B cell (primary cell): Measurements from ENCODE around the gene TANC1. TPM values are rescaled to one million over a fixed set of nuclear protein-coding genes. Genes with fewer than 3 reads are reported as not detected.

Experiments used
- ATAC-seq: fragments of 200-7000 bp; cut with Tn5 transposase; one replicate; pipeline ENCODE4 v1.10.0; 2021; ENCODE audit warnings: low read depth, mild to moderate bottlenecking, moderate number of reproducible peaks, moderate library complexity
- CTCF ChIA-PET: fragments of 350-600 bp; sonication (Branson Sonifier 250); formaldehyde crosslinking; loops from one replicate; lab custom pipeline; 2021; ENCODE audit warnings: antibody characterized with exemption, inconsistent platforms; lab: Charles Lee
- POLR2A ChIA-PET: fragments of 350-600 bp; sonication (Branson Sonifier 250); formaldehyde crosslinking; loops from one replicate; lab custom pipeline; 2021; ENCODE audit warnings: antibody characterized with exemption; lab: Charles Lee
- DNase-seq: peaks from one replicate; pipeline ENCODE4 v3.0.0; 2013
- H2AFZ ChIP-seq: 2 replicates; pipeline ENCODE4 v1.6.1; 2012; ENCODE audit warnings: mild to moderate bottlenecking, low read depth, low read length; ENCODE audit not compliant: insufficient read depth, poor library complexity, severe bottlenecking
- H3K27ac ChIP-seq, 2 donors: 1 replicate in 1 of 2; 2 replicates in 1 of 2; pipeline ENCODE4 v1.5.1; 2012 to 2013; ENCODE audit warnings: low read length in 2 of 2, mild to moderate bottlenecking in 2 of 2, moderate library complexity in 1 of 2
- H3K27me3 ChIP-seq, 4 experiments: fragments of 200-600 bp in 1 of 4; sonication (generic) in 1 of 4; replicated peaks in 1 of 4; 1 replicate in 2 of 4; 2 replicates in 2 of 4; pipeline versions ENCODE4 v1.6.1 to v1.7.0; 2013 to 2016; ENCODE audit warnings: low read length in 3 of 4, mild to moderate bottlenecking in 2 of 4, mixed read lengths in 1 of 4, moderate library complexity in 1 of 4; ENCODE audit not compliant: insufficient read depth in 4 of 4, control insufficient read depth in 3 of 4; ENCODE audit errors: control extremely low read depth in 1 of 4
- H3K36me3 ChIP-seq, 2 experiments: replicated peaks in 1 of 2; 1 replicate in 1 of 2; 2 replicates in 1 of 2; pipeline versions ENCODE4 v1.6.1 to v1.7.1; 2013; ENCODE audit warnings: low read length in 1 of 2; ENCODE audit not compliant: insufficient read depth in 2 of 2, control insufficient read depth in 1 of 2; ENCODE audit errors: control extremely low read depth in 1 of 2, extremely low read depth in 1 of 2
- H3K4me1 ChIP-seq, 2 donors: fragments of 200-600 bp in 1 of 2; sonication (generic) in 1 of 2; 1 replicate in 1 of 2; 2 replicates in 1 of 2; pipeline versions ENCODE4 v1.5.1 to v1.6.1; 2013 to 2017; ENCODE audit warnings: low read length in 2 of 2; ENCODE audit not compliant: control insufficient read depth in 2 of 2, insufficient read depth in 2 of 2
- H3K4me2 ChIP-seq: replicated peaks from 2 replicates; pipeline ENCODE3; 2012; ENCODE audit warnings: mild to moderate bottlenecking, low read depth, low read length; ENCODE audit not compliant: poor library complexity, severe bottlenecking
- H3K4me3 ChIP-seq, 5 experiments: fragments of 200-600 bp in 1 of 5; sonication (generic) in 1 of 5; 1 replicate in 3 of 5; 2 replicates in 2 of 5; pipeline versions ENCODE4 v1.5.1 to v1.7.0; 2011 to 2016; ENCODE audit warnings: low read length in 4 of 5, mild to moderate bottlenecking in 4 of 5, low read depth in 2 of 5, control low read depth in 1 of 5, moderate library complexity in 1 of 5; ENCODE audit not compliant: insufficient read depth in 1 of 5; ENCODE audit errors: control extremely low read depth in 1 of 5, extremely low read depth in 1 of 5
- H3K79me2 ChIP-seq: fragments of 200-600 bp; sonication (generic); one replicate; pipeline ENCODE4 v1.6.0; 2016; ENCODE audit warnings: low read length; ENCODE audit not compliant: control insufficient read depth, insufficient read depth
- H3K9ac ChIP-seq: fragments of 200-600 bp; sonication (generic); 2 replicates; pipeline ENCODE4 v1.6.1; 2017; ENCODE audit warnings: mild to moderate bottlenecking, low read length, moderate library complexity
- H3K9me3 ChIP-seq, 3 donors: one replicate each; pipeline versions ENCODE4 v1.6.1 to v1.7.1; 2013; ENCODE audit warnings: low read length in 2 of 3; ENCODE audit not compliant: control insufficient read depth in 2 of 3, insufficient read depth in 1 of 3; ENCODE audit errors: control extremely low read depth in 1 of 3
- H4K20me1 ChIP-seq: 2 replicates; pipeline ENCODE4 v1.6.0; 2012; ENCODE audit warnings: mild to moderate bottlenecking, low read length; ENCODE audit not compliant: insufficient read depth, control insufficient read depth, poor library complexity, severe bottlenecking
- H3K27ac Mint-ChIP-seq: one replicate; pipeline ENCODE4 v1.8.0; 2021; ENCODE audit warnings: mixed read lengths
- H3K27me3 Mint-ChIP-seq: one replicate; pipeline ENCODE4 v1.8.0; 2021; ENCODE audit warnings: mixed read lengths
- H3K4me1 Mint-ChIP-seq: one replicate; pipeline ENCODE4 v1.8.0; 2021; ENCODE audit warnings: mixed read lengths
- H3K4me3 Mint-ChIP-seq: one replicate; pipeline ENCODE4 v1.8.0; 2021; ENCODE audit warnings: mixed read lengths
- H3K9me3 Mint-ChIP-seq: one replicate; pipeline ENCODE4 v1.8.0; 2022; ENCODE audit warnings: mixed read lengths; ENCODE audit not compliant: insufficient read depth
- EZH2 ChIP-seq: IDR thresholded peaks from 2 replicates; pipeline ENCODE4 v1.6.1; 2012; ENCODE audit warnings: borderline replicate concordance, low read depth, mild to moderate bottlenecking, moderate library complexity, low read length; ENCODE audit not compliant: insufficient read depth, poor library complexity, severe bottlenecking
- WGBS: methylation state at CpG from one replicate; pipeline ENCODE4 v1.1.5; 2013; ENCODE audit warnings: missing lambda C conversion rate; ENCODE audit not compliant: insufficient coverage; 5-methylcytosine and 5-hydroxymethylcytosine counted together
- intact Hi-C: fragments of 100-400 bp; cut with micrococcal nuclease; formaldehyde crosslinking; loops from one replicate; pipeline ENCODE4 v1.10.0; 2022
- polyA plus RNA-seq: library from polyadenylated mRNA; depleted of rRNA; stranded (reverse); fragments of >200 nt; gene quantifications from 2 replicates; pipeline ENCODE4 v1.2.3, GENCODE V29; 2012
- total RNA-seq, 2 donors: library from RNA; stranded (reverse); fragments of 120-200 nt in 1 of 2; gene quantifications; 1 replicate in 1 of 2; 2 replicates in 1 of 2; pipeline versions ENCODE4 v1.2.3 to v1.2.4, GENCODE V29; 2013 to 2022
- TF ChIP-seq, protein P1 (sequence below): fragments of 200-600 bp; IDR thresholded peaks from one replicate; pipeline ENCODE4 v1.8.0; 2022; ENCODE audit warnings: antibody characterized with exemption, mild to moderate bottlenecking

Gene TANC1
- total and polyA plus RNA-seq, 2 donors (not counting 1 experiment from before 2014, with no cell fraction given): 0.13 TPM; not detected in 1

DNA sequence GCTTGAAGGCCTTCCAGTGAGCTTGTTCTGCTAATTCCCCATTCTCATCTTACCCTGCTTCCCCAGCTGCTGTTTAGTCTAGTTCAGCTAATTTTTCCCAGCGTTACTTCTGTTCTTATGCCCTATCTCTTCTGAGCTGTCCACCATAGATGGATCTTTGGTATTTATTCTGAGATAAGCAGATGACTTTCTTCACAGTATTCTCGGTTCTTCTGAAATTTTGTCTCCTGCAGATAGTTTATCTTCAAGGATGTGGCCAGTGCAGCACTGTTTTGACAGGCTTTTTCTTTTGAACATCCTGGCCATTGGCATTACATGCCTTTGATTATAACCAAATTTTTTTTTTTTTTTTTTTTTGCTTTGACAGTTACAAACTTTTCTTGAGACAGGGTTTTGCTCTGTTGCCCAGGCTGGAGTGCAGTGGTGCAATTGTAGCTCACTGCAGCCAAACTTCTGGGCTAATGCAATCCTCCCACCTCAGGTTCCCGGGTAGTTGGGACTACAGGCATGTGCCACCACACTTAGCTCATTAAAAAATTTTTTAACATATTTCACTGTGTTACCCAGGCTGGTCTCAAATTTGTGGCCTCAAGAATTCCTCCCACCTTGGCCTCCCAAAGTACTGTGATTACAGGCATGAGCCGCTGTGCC lies 183.8 kb downstream of the TANC1 start:
- Histone ChIP-seq H3K4me3 (no peak overlapping the region), H3K36me3 (no peaks in the 10 kb centered on the region), H4K20me1 (no peaks in the 10 kb centered on the region), H3K27me3 (peaks cover 0 to 6% (median under 1%) of the 10 kb centered on the region in 4 experiments), H3K4me1 (no peaks in the 10 kb centered on the region), H3K79me2 (no peaks in the 10 kb centered on the region), H3K9ac (no peak overlapping the region), H3K4me2 (no peak overlapping the region), H2AFZ (no peak overlapping the region), H3K27ac (no peak overlapping the region), H3K9me3 (no peaks in the 10 kb centered on the region)
- Mint-ChIP-seq H3K27me3 (peaks cover 20% of the 10 kb centered on the region), H3K27ac (no peak overlapping the region), H3K9me3 (no peaks in the 10 kb centered on the region), H3K4me1 (no peaks in the 10 kb centered on the region), H3K4me3 (no peak overlapping the region)
- DNase-seq: no peak
- WGBS: 100% methylated on average over 1 of the region's 4 CpGs
- intact Hi-C loops: no loop called here
- TF ChIP-seq, protein P1, sequence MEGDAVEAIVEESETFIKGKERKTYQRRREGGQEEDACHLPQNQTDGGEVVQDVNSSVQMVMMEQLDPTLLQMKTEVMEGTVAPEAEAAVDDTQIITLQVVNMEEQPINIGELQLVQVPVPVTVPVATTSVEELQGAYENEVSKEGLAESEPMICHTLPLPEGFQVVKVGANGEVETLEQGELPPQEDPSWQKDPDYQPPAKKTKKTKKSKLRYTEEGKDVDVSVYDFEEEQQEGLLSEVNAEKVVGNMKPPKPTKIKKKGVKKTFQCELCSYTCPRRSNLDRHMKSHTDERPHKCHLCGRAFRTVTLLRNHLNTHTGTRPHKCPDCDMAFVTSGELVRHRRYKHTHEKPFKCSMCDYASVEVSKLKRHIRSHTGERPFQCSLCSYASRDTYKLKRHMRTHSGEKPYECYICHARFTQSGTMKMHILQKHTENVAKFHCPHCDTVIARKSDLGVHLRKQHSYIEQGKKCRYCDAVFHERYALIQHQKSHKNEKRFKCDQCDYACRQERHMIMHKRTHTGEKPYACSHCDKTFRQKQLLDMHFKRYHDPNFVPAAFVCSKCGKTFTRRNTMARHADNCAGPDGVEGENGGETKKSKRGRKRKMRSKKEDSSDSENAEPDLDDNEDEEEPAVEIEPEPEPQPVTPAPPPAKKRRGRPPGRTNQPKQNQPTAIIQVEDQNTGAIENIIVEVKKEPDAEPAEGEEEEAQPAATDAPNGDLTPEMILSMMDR: no peak
- TF ChIP-seq EZH2: no peak
- no peak for ATAC-seq
- CTCF ChIA-PET: no interaction called here
- POLR2A ChIA-PET: no interaction called here

DNA sequence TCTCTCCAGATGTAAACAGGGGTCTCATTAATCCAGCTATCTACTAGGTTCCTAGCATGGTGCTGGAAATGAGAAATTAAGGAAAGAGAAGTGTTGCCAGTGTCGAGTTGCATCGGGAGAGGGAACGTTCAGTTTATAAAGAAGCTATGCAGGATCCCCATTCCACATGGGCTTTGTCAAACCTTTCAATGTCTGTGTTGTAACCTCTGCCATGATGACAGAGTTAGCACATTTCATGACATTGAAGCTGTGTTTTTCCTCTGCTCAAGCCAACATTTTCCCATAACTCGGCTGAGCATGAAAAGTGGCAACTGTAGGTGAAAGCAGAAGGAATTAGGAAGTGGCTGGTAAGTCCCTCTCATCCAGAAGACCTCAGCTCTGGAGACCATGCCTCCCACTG lies 184.6 kb downstream of the TANC1 start:
- H3K4me2 ChIP-seq: no peak overlapping the region
- Mint-ChIP-seq H3K9me3 (no peaks in the 10 kb centered on the region), H3K27me3 (peaks cover 19% of the 10 kb centered on the region), H3K4me1 (no peaks in the 10 kb centered on the region), H3K27ac (no peak overlapping the region), H3K4me3 (no peak overlapping the region)
- H3K9ac ChIP-seq: no peak overlapping the region
- H3K27me3 ChIP-seq: peaks cover 0 to 3% (median under 1%) of the 10 kb centered on the region in 4 experiments
- TF ChIP-seq, protein P1: no peak
- TF ChIP-seq EZH2: no peak
- H3K4me3 ChIP-seq: no peak overlapping the region
- no peak overlapping the region for H2AFZ ChIP-seq
- ATAC-seq: no peak
- H3K4me1 ChIP-seq: no peaks in the 10 kb centered on the region
- H3K36me3 ChIP-seq: no peaks in the 10 kb centered on the region
- CTCF ChIA-PET: no interaction called here
- POLR2A ChIA-PET: no interaction called here
- WGBS: 80% methylated on average over 4 of the region's 4 CpGs
- H3K27ac ChIP-seq: no peak overlapping the region
- no peaks in the 10 kb centered on the region for H4K20me1 ChIP-seq
- H3K79me2 ChIP-seq: no peaks in the 10 kb centered on the region
- DNase-seq: no peak
- intact Hi-C loops: no loop called here
- H3K9me3 ChIP-seq: no peaks in the 10 kb centered on the region
